Measurements from ENCODE around the gene RBM47. TPM values are rescaled to one million over a fixed set of nuclear protein-coding genes. Genes with fewer than 3 reads are reported as not detected.
"Not testable (repeated sequence)": the region's sequence is repeated elsewhere in the genome, so short reads cannot be mapped to it uniquely, and the experiment has no call there.

Gene RBM47
- total RNA-seq, 2 experiments from 2014 or later, result 2.1 to 2.2 TPM

DNA sequence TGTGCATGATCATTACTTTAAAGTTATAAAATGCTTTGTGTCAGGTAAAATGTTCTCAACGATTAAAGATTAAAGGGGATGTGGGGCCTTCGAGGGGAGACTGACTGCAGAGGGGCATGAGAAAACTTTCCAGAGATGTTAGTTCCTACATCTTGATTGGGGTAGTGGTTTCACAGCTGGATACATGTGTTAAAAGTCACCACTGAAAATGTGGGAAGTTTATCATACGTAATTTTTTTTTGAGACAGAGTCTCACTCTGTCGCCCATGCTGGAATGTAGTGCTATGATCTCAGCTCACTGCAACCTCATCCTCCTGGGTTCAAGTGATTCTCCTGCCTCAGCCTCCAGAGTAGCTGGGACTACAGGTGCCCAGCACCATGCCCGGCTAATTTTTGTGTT is 79.5 kb downstream of the RBM47 start:
- H3K4me1 Mint-ChIP-seq, result peaks cover 30% of the 10 kb centered on the region
- H3K36me3 Mint-ChIP-seq (ENCODE audit: low read depth), result no peaks in the 10 kb centered on the region
- POLR2A ChIA-PET, result interaction anchor here (0.7 kb wide), 1 partner anchor 24 kb away, joined by 3 read pairs; no protein-coding TSS in a partner anchor
- no peaks in the 10 kb centered on the region for H3K9me3 Mint-ChIP-seq
- H3K27me3 Mint-ChIP-seq, result no peaks in the 10 kb centered on the region
- CTCF ChIA-PET, result interaction anchor here (0.8 to 1.7 kb wide), 5 partner anchors 9 to 175 kb away, joined by 3 to 4 read pairs (median 3); no protein-coding TSS in a partner anchor
- H3K4me3 Mint-ChIP-seq, result no peak overlapping the region
- no peak overlapping the region for H3K27ac Mint-ChIP-seq
- DNase-seq, result no peak

DNA sequence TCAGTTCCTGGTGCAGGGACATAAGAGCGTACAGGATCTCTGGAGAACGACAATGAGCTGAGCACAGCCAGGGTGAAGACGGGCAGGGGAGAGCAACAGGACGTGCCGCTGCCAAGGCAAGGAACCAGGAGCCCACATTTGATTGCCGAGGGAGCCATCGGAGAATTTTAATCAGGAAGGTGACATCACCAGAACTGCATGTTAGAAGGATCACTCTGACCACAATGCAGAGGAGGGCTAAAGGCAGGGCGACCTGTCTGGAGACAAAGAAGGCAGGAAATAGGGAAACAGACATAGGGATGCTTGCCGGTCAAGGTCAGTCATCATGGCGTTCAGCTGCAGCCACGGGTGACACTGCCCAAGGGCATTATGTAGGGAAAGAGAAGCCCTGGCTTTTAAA is 81.4 kb downstream of the RBM47 start:
- H3K9me3 Mint-ChIP-seq, result no peaks in the 10 kb centered on the region
- ChIA-PET POLR2A (no interaction called here), CTCF (no interaction called here)
- peaks cover 17% of the 10 kb centered on the region for H3K4me1 Mint-ChIP-seq
- DNase-seq, result no peak
- H3K36me3 Mint-ChIP-seq (ENCODE audit: low read depth), result no peaks in the 10 kb centered on the region
- H3K27me3 Mint-ChIP-seq, result no peaks in the 10 kb centered on the region
- no peak overlapping the region for H3K4me3 Mint-ChIP-seq
- H3K27ac Mint-ChIP-seq, result no peak overlapping the region

DNA sequence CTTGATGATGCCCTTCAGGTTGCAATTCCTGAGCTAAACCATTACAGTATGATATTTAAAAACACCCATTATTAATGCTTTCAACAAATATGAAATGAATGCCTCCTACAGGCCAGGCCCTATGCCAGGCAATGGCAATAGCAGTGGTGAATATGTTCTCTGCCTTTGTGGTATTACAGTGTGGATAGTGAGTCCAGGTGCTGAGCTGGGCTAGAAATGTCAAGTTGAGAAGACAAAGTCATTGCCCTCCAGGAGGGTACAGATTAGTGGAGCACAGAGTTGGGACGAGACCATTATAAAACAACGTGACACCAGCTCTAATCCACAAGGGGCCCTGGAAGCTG is 81.9 kb downstream of the RBM47 start:
- CTCF ChIA-PET, result interaction anchor here (0.6 kb wide), 1 partner anchor 323 kb away, joined by 3 read pairs; no protein-coding TSS in a partner anchor
- DNase-seq, result no peak
- no peaks in the 10 kb centered on the region for H3K9me3 Mint-ChIP-seq
- H3K27me3 Mint-ChIP-seq, result no peaks in the 10 kb centered on the region
- no peak overlapping the region for H3K4me3 Mint-ChIP-seq
- H3K27ac Mint-ChIP-seq, result no peak overlapping the region
- H3K4me1 Mint-ChIP-seq, result peaks cover 17% of the 10 kb centered on the region
- POLR2A ChIA-PET, result no interaction called here
- H3K36me3 Mint-ChIP-seq (ENCODE audit: low read depth), result no peaks in the 10 kb centered on the region

DNA sequence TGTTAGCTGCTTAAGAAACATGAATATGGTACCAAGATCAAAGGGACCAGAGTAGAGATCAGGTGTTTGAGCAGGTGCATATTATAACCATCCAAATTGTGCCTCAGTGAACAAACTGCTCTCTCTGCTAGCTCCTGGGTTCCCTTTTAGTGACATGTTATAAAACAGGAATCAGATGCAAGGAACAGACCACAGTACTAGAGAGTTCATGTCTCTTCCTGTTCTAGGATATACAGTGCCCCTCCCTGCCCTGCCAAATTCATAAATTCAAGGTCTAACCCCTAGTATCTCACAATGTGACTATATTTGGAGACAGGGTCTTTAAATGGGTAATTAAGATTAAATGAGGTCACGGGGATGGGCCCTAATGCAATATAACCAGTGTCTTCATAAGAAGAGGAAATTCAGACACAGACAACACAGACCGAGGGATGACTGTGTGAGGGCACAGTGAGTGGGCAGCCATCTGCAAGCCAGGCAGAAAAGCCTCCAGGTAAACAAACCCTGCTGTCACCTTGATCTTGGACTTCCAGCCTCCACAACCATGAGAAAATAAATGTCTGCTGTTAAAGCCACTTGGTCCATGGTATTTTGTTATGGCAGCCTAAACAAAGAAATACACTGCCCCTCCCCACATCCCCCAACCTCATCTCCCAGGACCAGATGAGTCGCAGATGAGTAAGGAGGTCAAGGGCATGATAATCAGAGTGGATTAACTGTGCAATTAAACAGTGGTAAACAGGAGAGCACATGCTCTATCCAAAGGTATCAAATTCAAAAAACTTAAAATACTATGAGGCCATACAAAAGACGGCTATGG is 82.5 kb downstream of the RBM47 start:
- Mint-ChIP-seq H3K27ac (no peak overlapping the region), H3K4me1 (peaks cover 12% of the 10 kb centered on the region), H3K36me3 (ENCODE audit: low read depth) (no peaks in the 10 kb centered on the region), H3K4me3 (no peak overlapping the region), H3K9me3 (no peaks in the 10 kb centered on the region), H3K27me3 (no peaks in the 10 kb centered on the region)
- DNase-seq, result no peak
- CTCF ChIA-PET, result interaction anchor here (0.6 kb wide), 1 partner anchor 324 kb away, joined by 3 read pairs; no protein-coding TSS in a partner anchor
- POLR2A ChIA-PET, result no interaction called here

DNA sequence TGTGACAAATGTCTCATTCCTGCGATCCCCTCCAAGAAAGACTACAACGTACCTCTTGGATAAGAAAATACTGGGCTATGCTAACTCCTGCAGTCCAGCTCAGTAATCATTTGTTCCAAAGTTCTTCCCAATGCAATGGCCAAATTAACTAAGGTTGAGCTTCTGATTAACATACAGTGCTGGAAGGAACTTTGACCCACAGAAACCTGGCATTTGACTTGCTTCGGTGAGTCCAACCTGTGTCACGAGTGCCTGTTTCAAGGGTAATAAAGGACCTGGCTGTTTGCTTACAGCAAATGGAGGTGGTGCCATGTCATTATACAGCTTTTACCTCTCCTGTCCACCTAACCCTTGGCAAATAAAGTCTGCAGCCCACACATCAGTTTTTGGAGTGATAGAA is 83.2 kb downstream of the RBM47 start:
- H3K9me3 Mint-ChIP-seq, result no peaks in the 10 kb centered on the region
- H3K4me1 Mint-ChIP-seq, result peaks cover 10% of the 10 kb centered on the region
- no peak overlapping the region for H3K4me3 Mint-ChIP-seq
- DNase-seq, result no peak
- no peaks in the 10 kb centered on the region for H3K36me3 Mint-ChIP-seq (ENCODE audit: low read depth)
- ChIA-PET CTCF (no interaction called here), POLR2A (no interaction called here)
- no peak overlapping the region for H3K27ac Mint-ChIP-seq
- no peaks in the 10 kb centered on the region for H3K27me3 Mint-ChIP-seq

DNA sequence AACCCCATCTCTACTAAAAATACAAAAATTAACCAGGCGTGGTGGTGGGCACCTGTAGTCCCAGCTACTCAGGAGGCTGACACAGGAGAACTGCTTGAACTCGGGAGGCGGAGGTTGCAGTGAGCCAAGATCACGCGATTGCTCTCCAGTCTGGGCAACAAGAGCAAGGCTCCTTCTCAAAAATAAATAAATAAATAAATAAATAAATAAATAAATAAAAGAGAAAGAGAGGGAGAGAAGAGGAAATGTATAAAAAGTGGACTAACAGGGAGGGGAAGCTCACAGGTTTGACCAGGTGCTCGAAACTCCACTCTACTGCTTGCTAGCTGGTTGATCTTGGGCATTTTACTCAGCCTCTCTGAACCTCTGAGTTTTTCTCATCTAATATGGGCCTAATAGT is 84.2 kb downstream of the RBM47 start:
- H3K4me1 Mint-ChIP-seq; H3K4me3 Mint-ChIP-seq; H3K27me3 Mint-ChIP-seq; POLR2A ChIA-PET; H3K36me3 Mint-ChIP-seq (ENCODE audit: low read depth); DNase-seq; H3K27ac Mint-ChIP-seq; H3K9me3 Mint-ChIP-seq; CTCF ChIA-PET: not testable (repeated sequence)

DNA sequence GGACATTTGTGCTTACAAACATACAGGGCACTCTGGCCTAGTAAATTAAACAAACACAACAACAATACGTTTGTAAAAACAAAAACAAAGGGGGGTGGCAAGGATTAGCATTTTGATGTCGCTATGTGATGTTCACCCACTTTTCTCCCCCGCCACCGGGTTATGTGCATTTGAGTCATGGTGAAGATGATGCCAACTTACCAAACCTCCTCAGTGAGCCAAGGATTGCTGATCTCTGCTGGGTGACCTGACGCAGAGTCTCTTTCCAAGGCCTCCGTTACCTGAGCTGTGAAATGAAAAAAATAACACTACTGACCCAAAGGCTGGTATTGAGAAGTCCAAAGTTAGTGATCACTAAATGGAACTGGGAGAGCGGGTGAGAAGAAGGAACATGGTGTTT is 85.4 kb downstream of the RBM47 start:
- H3K36me3 Mint-ChIP-seq (ENCODE audit: low read depth), result no peaks in the 10 kb centered on the region
- no peaks in the 10 kb centered on the region for H3K4me1 Mint-ChIP-seq
- POLR2A ChIA-PET, result no interaction called here

DNA sequence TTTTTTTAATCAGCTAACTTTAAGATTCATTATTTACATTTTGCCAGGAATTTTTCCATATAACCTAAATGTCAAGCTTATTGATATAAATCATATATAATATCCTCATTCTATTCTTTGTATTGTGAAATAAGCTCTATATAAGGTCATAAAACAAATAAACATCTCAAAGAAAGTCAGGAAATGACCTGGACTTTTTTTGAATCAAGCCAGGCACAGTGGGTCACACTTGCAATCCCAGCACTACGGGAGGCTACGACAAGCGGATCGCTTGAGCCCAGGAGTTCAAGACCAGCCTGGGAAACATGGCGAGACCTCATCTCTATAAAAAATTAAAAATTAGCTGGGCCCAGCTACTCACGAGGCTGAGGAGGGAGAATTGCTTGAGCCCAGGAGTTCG is 88.9 kb downstream of the RBM47 start:
- CTCF ChIA-PET, result no interaction called here
- Mint-ChIP-seq H3K27ac (no peak overlapping the region), H3K36me3 (ENCODE audit: low read depth) (no peaks in the 10 kb centered on the region), H3K27me3 (peaks cover 2% of the 10 kb centered on the region), H3K4me1 (no peaks in the 10 kb centered on the region), H3K9me3 (no peaks in the 10 kb centered on the region), H3K4me3 (no peak overlapping the region)
- no peak for DNase-seq
- POLR2A ChIA-PET, result no interaction called here

More for the DNA sequence above, 85.4 kb downstream of the RBM47 start:
- no peaks in the 10 kb centered on the region for H3K27me3 Mint-ChIP-seq
- no peak overlapping the region for H3K4me3 Mint-ChIP-seq
- H3K27ac Mint-ChIP-seq, result no peak overlapping the region
- CTCF ChIA-PET, result no interaction called here
- H3K9me3 Mint-ChIP-seq, result no peaks in the 10 kb centered on the region
- DNase-seq, result no peak

DNA sequence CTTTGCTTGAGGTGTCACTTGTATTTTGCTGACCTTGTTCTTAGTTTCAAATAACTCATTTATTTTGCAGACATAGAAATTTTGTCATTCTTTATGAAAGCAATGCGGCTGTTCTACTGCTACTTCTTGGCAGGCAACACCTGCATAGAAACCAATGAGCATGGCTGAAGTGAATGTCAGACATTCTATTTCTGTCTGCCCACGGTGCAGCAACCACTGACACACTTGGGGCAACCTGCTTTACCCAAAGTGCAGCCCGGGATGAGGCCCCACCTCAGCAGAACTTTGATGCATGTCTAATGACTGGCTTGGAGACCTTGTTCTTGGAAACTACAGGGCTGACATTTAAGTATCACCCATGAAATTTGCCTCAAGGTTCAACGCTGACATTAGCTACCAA is 93.6 kb downstream of the RBM47 start:
- no peaks in the 10 kb centered on the region for H3K9me3 Mint-ChIP-seq
- no peak for DNase-seq
- no peak overlapping the region for H3K27ac Mint-ChIP-seq
- peaks cover 3% of the 10 kb centered on the region for H3K27me3 Mint-ChIP-seq
- ChIA-PET CTCF (no interaction called here), POLR2A (no interaction called here)
- no peak overlapping the region for H3K4me3 Mint-ChIP-seq
- peaks cover 1% of the 10 kb centered on the region for H3K4me1 Mint-ChIP-seq
- no peaks in the 10 kb centered on the region for H3K36me3 Mint-ChIP-seq (ENCODE audit: low read depth)

DNA sequence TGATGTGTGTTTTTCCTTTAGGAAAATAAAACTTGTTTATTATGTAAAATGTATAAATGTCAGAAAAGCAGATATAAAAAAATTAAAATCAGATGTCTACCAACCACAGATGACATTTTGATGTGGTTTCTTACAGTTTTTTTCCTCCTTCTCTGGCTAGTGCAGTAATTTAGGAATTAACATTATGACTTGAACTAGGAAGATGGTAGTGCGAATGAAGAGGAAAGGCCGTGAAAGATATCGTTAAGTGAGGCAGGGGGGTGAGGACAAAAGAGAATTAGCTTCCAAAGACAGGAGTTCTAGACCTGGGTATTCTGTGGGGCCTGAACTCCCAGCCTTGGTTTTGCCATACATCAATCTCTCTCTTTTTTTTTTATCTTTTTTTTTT is 98.0 kb downstream of the RBM47 start:
- H3K36me3 Mint-ChIP-seq (ENCODE audit: low read depth), result no peaks in the 10 kb centered on the region
- no peaks in the 10 kb centered on the region for H3K9me3 Mint-ChIP-seq
- DNase-seq, result no peak
- ChIA-PET POLR2A (no interaction called here), CTCF (no interaction called here)
- peaks cover 2% of the 10 kb centered on the region for H3K27me3 Mint-ChIP-seq
- H3K4me1 Mint-ChIP-seq, result peaks cover 1% of the 10 kb centered on the region
- no peak overlapping the region for H3K4me3 Mint-ChIP-seq
- no peak overlapping the region for H3K27ac Mint-ChIP-seq

DNA sequence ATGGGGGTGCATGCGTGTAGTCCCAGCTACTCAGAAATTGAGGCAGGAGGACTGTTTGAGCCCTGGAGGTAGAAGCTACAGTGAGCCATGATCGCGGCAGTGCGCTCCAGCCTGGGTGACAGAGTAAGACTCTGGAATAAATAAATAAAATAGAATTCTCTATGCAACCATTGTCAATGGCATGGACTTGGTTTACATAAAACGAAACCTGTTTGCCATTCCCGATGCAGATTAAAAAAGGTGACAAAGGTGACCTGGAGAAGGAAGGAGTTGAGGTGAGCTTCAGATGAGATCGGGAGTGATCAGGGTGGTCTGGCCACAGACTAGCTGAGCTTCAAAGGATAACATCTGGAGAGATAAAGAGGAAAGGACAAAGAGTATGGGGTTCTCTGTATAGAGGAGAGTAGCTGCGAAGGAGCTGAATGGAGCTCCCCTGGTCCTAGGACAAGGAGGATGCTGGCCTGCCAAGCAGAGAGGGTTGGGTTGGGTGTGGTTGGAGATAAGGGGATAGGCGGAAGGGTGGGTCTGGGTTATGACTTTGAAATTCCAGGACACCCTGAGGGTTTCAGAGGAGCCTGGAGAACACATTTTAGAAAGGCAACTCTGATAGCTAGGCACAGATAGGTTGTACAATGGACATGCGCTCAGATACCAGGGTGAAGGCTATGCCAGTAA is 98.6 kb downstream of the RBM47 start:
- Mint-ChIP-seq H3K27ac (no peak overlapping the region), H3K27me3 (peaks cover 2% of the 10 kb centered on the region), H3K4me3 (no peak overlapping the region), H3K4me1 (peaks cover 1% of the 10 kb centered on the region), H3K36me3 (ENCODE audit: low read depth) (no peaks in the 10 kb centered on the region), H3K9me3 (no peaks in the 10 kb centered on the region)
- ChIA-PET POLR2A (no interaction called here), CTCF (interaction anchor here (0.8 kb wide), 1 partner anchor 19 kb away, joined by 3 read pairs; no protein-coding TSS in a partner anchor)
- no peak for DNase-seq

DNA sequence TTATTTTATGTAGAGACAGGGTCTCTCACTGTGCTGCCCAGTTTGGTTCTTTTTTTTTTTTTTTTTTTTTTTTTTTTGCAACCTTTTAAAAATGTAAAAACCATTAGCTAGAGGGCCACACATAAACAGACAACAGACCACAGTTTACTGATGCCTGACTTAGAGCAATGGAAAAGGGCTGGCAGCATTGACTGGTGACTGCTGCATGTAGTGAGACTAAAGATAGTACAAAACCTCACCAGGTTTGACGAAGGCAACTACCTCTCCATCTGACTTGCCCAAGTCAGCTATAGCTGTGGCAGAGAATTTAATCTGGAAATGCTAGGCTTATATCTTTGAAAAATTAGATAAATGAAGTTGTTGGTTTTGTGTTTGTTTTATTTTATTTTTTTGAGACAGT is 102.9 kb downstream of the RBM47 start:
- Mint-ChIP-seq H3K27ac (no peak overlapping the region), H3K4me3 (no peak overlapping the region), H3K27me3 (peaks cover 2% of the 10 kb centered on the region), H3K36me3 (ENCODE audit: low read depth) (no peaks in the 10 kb centered on the region), H3K9me3 (no peaks in the 10 kb centered on the region), H3K4me1 (no peaks in the 10 kb centered on the region)
- no peak for DNase-seq
- POLR2A ChIA-PET, result no interaction called here
- CTCF ChIA-PET, result interaction anchor here (0.6 to 0.8 kb wide), 2 partner anchors 299 to 397 kb away, joined by 4 to 5 read pairs; no protein-coding TSS in a partner anchor

DNA sequence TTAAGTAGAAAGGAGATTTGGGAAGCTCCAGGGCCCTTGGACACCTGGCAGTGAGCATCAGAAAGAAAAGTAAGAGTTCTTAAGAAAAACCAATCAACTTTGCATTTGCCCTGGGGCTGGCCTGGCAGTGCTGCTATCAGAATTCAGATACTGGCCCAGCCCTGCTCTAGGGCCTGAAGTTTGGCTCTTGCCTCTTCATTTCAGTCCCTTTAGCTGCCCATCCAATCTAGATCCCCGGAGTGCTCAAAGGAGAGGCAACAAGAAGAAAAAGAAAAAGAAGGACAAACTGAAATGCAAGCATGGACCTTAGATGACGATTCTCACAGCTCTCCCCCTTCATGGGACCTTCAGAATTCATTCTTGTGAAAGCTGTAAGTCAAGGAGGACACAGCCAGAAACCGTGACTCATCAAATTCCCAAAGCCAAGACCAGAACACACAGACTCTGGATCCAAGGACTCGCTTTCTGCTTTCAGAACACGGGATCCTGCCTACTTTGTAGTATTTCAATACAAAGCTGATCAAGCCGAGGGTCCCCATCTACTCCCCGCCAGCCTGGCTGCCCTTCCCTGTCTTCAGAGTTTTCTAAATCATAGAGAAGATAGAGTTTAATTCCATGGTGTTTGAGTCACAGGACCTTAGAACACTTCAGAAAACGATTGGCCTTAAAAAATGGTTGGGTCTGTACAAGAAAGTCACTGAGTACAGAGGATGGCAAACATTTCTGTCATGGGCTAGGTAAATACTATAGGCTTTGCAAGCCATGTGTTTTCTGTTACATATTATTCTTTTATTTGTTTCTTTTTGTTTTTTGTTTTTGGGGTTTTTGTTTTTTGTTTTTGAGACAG is 103.7 kb downstream of the RBM47 start:
- DNase-seq, result no peak
- H3K4me3 Mint-ChIP-seq, result no peak overlapping the region
- H3K9me3 Mint-ChIP-seq, result no peaks in the 10 kb centered on the region
- no peaks in the 10 kb centered on the region for H3K36me3 Mint-ChIP-seq (ENCODE audit: low read depth)
- no peaks in the 10 kb centered on the region for H3K27me3 Mint-ChIP-seq
- H3K27ac Mint-ChIP-seq, result no peak overlapping the region
- H3K4me1 Mint-ChIP-seq, result no peaks in the 10 kb centered on the region
- ChIA-PET POLR2A (interaction anchor here (0.6 kb wide), 1 partner anchor 24 kb away, joined by 3 read pairs; no protein-coding TSS in a partner anchor), CTCF (interaction anchor here (0.5 to 0.8 kb wide), 2 partner anchors 207 to 396 kb away, joined by 3 to 4 read pairs; no protein-coding TSS in a partner anchor)

Measured in activated CD4-positive, alpha-beta memory T cell treated with anti-CD3 and anti-CD28 coated beads, Interleukin-2, amount 10 ng/mL, durations not matched to agents 7 days and 5 days (primary cell).